Parietal lobe (tissue), 1 donor: ENCODE results near the gene PARP14. TPM values are rescaled to one million over a fixed set of nuclear protein-coding genes. Genes with fewer than 3 reads are reported as not detected.

ENCODE experiments used
- total RNA-seq: library from RNA; depleted of rRNA; stranded (reverse); fragments of >200 nt; gene quantifications from one replicate; pipeline ENCODE4 v1.2.3, GENCODE V29; 2014

The PARP14 gene, protein sequence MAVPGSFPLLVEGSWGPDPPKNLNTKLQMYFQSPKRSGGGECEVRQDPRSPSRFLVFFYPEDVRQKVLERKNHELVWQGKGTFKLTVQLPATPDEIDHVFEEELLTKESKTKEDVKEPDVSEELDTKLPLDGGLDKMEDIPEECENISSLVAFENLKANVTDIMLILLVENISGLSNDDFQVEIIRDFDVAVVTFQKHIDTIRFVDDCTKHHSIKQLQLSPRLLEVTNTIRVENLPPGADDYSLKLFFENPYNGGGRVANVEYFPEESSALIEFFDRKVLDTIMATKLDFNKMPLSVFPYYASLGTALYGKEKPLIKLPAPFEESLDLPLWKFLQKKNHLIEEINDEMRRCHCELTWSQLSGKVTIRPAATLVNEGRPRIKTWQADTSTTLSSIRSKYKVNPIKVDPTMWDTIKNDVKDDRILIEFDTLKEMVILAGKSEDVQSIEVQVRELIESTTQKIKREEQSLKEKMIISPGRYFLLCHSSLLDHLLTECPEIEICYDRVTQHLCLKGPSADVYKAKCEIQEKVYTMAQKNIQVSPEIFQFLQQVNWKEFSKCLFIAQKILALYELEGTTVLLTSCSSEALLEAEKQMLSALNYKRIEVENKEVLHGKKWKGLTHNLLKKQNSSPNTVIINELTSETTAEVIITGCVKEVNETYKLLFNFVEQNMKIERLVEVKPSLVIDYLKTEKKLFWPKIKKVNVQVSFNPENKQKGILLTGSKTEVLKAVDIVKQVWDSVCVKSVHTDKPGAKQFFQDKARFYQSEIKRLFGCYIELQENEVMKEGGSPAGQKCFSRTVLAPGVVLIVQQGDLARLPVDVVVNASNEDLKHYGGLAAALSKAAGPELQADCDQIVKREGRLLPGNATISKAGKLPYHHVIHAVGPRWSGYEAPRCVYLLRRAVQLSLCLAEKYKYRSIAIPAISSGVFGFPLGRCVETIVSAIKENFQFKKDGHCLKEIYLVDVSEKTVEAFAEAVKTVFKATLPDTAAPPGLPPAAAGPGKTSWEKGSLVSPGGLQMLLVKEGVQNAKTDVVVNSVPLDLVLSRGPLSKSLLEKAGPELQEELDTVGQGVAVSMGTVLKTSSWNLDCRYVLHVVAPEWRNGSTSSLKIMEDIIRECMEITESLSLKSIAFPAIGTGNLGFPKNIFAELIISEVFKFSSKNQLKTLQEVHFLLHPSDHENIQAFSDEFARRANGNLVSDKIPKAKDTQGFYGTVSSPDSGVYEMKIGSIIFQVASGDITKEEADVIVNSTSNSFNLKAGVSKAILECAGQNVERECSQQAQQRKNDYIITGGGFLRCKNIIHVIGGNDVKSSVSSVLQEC (N-terminal part only)
- 8.8 TPM for total RNA-seq

DNA sequence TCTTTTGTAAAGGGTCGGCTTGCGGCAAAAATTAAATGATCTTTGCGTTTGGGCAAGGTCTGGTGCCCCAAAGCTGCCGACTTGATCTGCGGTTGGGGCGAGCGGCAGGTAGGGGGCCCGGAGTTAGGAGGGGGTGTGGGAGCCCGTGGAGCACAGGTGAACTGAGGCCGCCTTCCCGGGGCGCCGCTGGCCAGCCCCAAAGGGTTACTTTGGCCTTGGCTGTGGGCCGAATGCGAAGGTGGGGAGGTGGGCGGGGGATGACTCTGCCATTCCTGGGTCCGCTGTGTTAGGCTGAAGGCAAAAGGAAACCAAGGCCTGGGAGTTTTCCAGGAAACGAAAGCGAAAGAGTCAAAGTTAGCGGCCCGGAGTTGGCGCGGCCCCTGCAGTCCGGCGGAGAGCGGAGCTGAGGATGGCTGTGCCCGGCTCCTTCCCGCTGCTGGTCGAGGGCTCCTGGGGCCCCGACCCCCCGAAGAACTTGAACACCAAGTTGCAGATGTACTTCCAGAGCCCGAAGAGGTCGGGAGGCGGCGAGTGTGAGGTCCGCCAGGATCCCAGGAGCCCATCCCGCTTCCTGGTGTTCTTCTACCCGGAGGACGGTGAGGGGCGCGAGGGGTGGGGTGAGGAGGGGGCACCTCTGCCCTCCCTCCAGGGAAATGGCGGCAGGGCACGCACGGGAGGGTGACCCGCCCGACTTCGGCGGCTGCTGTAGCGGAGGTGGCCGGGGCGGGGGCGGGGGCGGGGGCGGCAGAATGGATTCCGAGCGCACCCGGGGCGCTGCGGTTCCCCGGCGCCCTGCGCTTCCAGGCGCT is at the start of gene PARP14:
Gene PARP14 (plus strand): TSS at position 365 of the 809 bp plus-strand sequence. CDS start 45 bp downstream, at position 410.

Other genes starting within 250 kb of the PARP14 start
- 58.5 TPM for gene KPNA1, start 165.9 kb upstream of the PARP14 start, total RNA-seq
- 4.1 TPM for gene PARP9, start 116.5 kb upstream of the PARP14 start, total RNA-seq
- gene DTX3L, start 116.5 kb upstream of the PARP14 start, total RNA-seq = 2.8 TPM
- under 0.01 TPM for gene PARP15, start 103.2 kb upstream of the PARP14 start, total RNA-seq
- 14.4 TPM for gene HSPBAP1, start 113.0 kb downstream of the PARP14 start, total RNA-seq
- 30.7 TPM for gene SLC49A4, start 114.2 kb downstream of the PARP14 start, total RNA-seq